Activated T-cell treated with anti-CD3 and anti-CD28 coated beads for 4 hours (primary cell): ENCODE results near the gene COL2A1.
"Not testable (repeated sequence)": the region's sequence is repeated elsewhere in the genome, so short reads cannot be mapped to it uniquely, and the experiment has no call there.

Source experiments
- DNase-seq: peaks from one replicate; pipeline ENCODE4 v3.0.0-alpha.2; 2020

Gene COL2A1

GRCh38 chr12:47972895-47973294 lies 31.4 kb downstream of the COL2A1 start:
- DNase-seq = no peak

DNA sequence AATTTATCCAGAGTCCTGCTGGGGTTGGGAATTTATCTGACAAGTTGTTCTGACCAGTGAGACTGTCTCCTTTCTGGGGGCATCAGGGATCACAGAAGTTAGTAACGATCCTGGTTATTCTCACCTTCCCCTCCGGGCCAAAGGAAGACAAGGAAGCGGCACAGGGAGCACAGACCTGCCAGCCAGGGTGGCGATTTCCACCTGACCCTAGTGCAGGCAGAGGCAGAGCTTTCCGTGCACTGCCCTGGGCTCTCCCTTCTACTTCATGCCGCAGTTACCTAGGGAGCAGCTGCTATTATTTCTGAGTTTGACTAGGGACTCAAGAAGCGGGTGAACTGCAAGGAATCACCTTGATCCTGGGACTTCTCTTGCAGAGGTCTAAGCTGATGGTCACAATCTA lies 33.4 kb downstream of the COL2A1 start:
- DNase-seq = no peak

- no peak for DNase-seq
These were observed 34.4 kb downstream of the COL2A1 start for GRCh38 chr12:47969845-47970244.

GRCh38 chr12:47967461-47968321 lies 36.6 kb downstream of the COL2A1 start:
- no peak for DNase-seq

DNA sequence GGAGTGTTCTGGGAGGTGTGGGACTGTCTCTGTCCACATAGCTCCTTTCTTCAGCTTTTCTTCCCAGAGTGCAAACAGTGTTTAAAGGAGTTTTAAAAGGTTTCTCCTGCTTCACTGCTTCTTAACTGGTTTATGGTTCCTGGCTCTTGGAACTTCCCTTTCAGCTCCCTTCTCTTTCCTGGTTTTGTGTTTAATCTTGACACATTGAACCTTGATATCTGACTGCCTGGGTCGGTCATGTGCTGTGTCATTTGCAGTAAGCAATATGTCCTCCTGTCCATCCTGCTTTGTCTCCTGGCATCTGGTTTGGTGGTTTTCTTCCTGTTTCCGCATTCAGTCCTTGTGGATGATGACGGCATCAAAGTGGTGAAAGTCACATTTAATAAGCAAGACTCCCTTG lies 38.7 kb downstream of the COL2A1 start:
- DNase-seq = no peak

DNA sequence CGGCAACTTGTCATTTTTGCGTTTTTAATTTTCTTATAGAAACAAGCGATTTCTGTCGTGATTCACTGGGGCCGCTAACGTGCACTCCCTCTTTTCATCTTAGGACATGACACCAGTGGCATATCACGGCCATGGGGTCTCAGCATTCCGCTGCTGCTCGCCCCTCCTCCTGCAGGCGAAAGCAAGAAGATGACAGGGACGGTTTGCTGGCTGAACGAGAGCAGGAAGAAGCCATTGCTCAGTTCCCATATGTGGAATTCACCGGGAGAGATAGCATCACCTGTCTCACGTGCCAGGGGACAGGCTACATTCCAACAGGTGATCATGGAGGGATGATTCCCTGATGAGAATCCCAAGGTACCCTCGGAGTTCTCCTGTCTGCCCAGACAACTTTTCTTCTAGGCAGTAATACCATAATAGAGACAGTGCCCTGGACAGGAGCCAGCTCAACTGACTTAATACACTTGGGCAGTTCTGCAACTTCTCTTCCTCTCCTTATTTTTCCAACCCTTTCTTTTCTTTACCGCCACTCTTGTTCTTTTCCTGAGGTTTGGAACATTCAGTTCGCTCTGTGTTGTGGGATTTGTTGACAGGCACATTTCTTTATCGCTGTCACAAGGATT lies 40.1 kb downstream of the COL2A1 start:
- DNase-seq = no peak

DNA sequence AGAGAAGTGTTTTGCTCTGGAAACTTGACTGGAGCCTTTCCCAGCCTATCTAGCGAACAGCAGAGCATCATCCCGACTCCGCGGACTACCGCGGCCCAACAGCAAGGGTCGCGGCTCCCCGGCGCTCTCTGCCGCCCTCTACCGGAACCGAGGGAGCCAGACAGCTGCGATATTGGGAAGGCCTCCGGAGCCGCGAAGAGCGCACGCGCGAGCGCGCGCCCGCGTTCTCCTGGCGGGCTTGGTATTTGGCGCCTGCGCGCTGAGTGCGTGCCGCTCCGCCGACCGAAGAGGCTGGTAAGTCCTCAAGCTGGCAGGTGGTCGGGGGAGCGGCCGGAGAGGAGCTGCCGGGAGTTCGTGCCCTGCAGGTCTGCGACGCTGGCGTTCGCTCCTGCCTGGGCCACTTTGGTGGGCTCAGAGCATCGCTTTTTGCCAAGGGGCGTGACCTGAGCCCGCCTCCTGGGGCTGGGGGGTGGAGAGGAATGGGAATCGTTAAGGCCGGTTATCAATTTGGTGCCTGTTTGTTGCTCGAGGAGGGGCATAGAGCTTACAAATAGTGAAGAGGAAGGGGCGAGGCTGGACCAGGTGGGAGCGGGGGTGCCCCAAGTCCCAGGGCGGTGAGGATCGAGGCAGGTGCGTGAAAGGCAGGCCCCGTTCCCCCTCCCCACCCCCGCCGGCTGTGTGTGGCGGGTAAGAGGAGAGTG lies 40.8 kb downstream of the COL2A1 start, which contains the start of gene TMEM106C:
TMEM106C (plus strand) TSS at position 257 of the 701 bp plus-strand sequence. CDS start 641 bp downstream, outside the sequence.
- peak; percentile 85 for DNase-seq

DNA sequence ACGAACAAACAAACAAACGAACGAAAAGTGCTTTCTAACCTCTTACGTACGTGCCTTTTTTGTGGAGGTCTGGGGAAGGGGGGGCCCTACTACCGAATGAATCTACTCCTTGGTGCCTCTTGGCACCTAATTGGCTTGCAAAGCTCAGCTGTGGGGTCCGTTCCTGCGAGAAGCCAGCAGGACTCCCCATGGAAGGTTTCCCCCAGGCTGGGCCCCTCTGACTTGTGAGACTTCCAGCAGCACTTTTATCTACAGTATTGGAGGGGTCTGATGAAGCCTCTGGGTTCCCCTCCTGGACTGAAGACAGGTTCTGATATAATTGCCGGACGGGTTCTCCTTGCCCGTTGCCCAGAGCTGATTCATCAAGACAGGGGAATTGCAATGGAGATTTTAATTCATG lies 42.1 kb downstream of the COL2A1 start:
- DNase-seq = no peak

DNA sequence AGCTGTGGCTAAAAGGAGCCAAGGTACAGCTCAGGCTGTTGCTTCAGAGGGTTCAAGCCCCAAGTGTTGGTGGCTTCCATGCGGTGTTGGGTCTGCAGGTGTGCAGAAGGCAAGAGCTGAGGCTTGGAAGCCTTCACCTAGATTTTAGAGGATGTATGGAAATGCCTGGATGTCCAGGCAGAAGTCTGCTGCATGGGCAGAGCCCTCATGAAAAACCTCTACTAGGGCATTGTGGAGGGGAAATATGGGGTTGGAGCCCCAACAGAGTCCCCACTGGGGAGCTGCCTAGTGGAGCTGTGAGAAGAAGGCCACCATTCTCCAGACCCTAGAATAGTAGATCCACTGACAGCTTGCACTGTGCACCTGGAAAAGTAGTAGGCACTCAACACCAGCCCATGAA lies 46.6 kb downstream of the COL2A1 start:
- DNase-seq = not testable (repeated sequence)

DNA sequence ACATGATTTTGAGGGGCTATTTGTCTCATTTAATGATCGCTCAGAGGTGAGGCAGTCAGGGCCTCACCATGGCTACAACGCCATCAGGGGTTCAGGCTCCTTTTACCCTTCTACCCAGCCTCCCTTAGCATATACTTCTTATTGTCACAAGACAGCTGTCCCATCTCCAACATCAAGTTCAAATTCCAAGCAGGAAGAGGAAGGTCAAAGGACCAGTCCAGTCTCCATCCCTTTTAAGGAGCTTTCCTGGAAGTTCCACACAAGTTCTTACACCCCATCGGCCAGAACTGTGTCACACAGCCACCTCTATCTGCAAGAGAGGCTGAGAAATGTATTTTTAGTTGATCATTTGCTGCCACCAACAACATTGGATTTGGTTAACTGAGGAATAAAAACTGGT lies 49.2 kb downstream of the COL2A1 start:
- DNase-seq = no peak

DNA sequence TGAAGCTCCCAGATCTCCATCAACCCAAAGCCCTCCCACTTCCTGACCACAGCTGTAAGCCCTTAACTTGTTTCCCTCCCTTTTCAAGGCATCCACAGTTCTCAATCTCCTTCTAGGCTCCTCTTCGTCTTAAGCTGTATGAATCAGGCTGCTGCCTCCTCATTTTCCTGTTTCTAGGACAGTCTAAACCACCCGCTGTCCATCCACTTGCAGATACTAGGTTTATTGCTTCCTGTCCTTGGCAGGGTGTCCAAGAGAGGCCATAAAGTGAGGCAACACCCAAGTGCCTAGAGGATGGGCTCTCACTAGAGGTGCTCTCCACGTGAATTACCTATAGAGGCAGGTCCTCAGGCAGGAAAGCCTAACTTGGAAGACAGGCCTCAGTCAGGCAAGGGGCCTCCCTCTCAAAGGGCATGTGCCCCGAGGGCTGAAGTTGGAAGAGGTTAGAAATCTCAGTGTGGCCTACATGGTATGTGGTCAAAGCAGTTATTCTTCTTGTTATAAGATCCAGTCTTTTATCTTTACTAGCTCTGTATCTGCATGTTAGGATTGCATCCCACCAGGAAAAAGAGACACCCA lies 49.7 kb downstream of the COL2A1 start:
- no peak for DNase-seq

DNA sequence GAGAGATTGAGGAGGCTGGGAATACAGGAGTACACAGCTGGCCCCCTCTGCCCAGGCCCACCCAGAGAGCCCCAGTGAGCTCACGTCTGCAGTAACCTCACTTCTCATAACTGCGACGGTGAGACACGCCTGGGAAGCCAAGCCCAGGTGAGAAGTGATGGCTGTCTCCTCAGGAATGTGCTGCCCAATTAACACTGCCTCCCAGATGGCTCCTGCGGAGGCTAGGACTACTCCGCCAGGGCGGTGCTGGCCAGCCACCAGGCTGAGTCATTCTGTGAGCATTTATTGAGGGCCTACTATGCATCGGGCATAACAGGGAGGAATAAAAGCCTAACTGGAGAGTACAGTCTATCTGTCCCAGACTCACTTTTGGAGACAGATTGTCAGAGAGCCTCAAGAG lies 50.2 kb downstream of the COL2A1 start:
- no peak for DNase-seq

- no peak for DNase-seq
These were observed 53.3 kb downstream of the COL2A1 start for GRCh38 chr12:47950856-47951468.

GRCh38 chr12:47949441-47950341 lies 54.6 kb downstream of the COL2A1 start:
- DNase-seq = peak; percentile 14

GRCh38 chr12:47947341-47947740 lies 56.9 kb downstream of the COL2A1 start:
- DNase-seq = no peak

- DNase-seq = no peak
These were observed 57.6 kb downstream of the COL2A1 start for GRCh38 chr12:47946413-47947323.

DNA sequence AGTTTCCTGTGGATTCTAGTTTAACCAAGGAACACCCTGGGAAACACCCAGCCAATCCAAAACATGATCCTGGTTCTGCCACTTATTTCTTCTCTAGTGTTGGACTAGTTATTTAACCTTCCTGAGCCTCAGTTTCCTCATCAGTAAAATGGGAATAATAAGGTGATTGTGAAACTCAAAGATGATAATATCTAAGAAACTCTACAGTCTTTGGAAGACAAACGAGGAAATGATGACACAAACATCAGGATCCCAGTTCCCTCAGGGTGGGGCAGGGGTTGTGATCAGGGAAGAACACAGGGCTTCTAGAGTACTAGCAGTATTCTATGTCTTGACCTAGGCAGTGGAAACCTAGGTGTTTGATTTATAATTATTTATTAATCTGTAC lies 58.9 kb downstream of the COL2A1 start:
- no peak for DNase-seq

DNA sequence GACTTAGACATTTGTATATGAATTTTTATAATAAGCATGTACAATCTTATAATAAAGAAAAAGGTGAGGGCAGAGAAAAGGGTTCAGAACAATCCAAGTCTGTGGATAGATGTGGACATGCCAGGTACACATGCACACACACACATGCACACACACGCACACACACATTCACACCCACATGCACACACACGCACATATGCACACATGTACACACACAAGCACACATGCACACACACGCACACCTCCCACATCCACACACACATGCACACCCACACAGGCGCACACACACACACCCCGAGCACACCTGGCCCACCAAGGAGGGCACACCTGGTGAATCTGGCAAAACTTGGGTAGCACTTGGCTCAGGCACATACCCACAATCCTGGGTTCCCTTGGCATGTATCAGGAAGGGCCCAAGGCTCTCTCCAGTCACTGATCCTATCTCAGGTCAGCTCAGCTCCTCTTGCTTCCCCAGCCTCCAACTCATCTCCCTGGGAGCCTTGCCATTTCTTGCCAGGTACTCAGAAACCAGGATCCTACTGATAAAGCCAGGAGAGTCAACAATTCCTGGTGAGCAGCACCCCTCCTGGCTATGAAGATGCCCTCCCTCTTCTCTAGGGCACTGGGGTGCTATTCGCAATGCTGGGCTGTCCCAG lies 59.5 kb downstream of the COL2A1 start:
- no peak for DNase-seq

- no peak for DNase-seq
These were observed 60.5 kb downstream of the COL2A1 start for GRCh38 chr12:47943623-47944340.
